HepG2 (cell line): ENCODE data around the gene NOL4L.

Experiments
- CTCF ChIP-seq: sonication (generic); formaldehyde crosslinking; IDR thresholded peaks from 2 replicates; pipeline ENCODE4 v1.5.0; 2020; ENCODE audit warnings: mild to moderate bottlenecking, missing genetic modification reagents, moderate library complexity
- EP300 ChIP-seq, 3 experiments: sonication (generic) in 1 of 3; formaldehyde crosslinking in 1 of 3; IDR thresholded peaks; 2 replicates each; pipeline versions ENCODE4 v1.5.1 to v1.6.1; 2011 to 2020; ENCODE audit warnings: low read depth in 2 of 3, low read length in 2 of 3, borderline replicate concordance in 1 of 3, improper control_type of control experiment in 1 of 3, mild to moderate bottlenecking in 1 of 3, missing genetic modification reagents in 1 of 3, moderate library complexity in 1 of 3
- MAFF ChIP-seq: IDR thresholded peaks from 2 replicates; pipeline ENCODE4 v1.6.1; 2011; ENCODE audit warnings: low read depth, low read length, improper control_type of control experiment
- MIER2 ChIP-seq: IDR thresholded peaks from 2 replicates; pipeline ENCODE4 v1.6.1; 2016; ENCODE audit warnings: missing biosample characterization, missing genetic modification reagents
- PHF8 ChIP-seq: sonication (generic); formaldehyde crosslinking; IDR thresholded peaks from 2 replicates; pipeline ENCODE4 v1.5.0; 2020; ENCODE audit warnings: missing genetic modification reagents
- RBAK ChIP-seq: sonication (generic); formaldehyde crosslinking; IDR thresholded peaks from 2 replicates; pipeline ENCODE4 v1.5.1; 2020; ENCODE audit warnings: mild to moderate bottlenecking, missing genetic modification reagents
- SMC3 ChIP-seq: IDR thresholded peaks from 2 replicates; pipeline ENCODE4 v1.6.1; 2011; ENCODE audit warnings: low read length, improper control_type of control experiment
- TEAD2 ChIP-seq: sonication (generic); formaldehyde crosslinking; IDR thresholded peaks from 2 replicates; pipeline ENCODE4 v1.9.0; 2021; ENCODE audit warnings: missing genetic modification reagents
- ZBTB40 ChIP-seq, 2 experiments: fragments of 450-650 bp in 1 of 2; sonication (generic) in 1 of 2; formaldehyde crosslinking in 1 of 2; IDR thresholded peaks; 2 replicates each; pipeline versions ENCODE4 v1.6.1 to v1.8.0; 2016 to 2022; ENCODE audit warnings: antibody characterized with exemption in 1 of 2, mild to moderate bottlenecking in 1 of 2, missing genetic modification reagents in 1 of 2
- ZBTB7A ChIP-seq: sonication (generic); formaldehyde crosslinking; IDR thresholded peaks from 2 replicates; pipeline ENCODE4 v1.8.0; 2022; ENCODE audit warnings: mild to moderate bottlenecking, missing genetic modification reagents
- ZNF12 ChIP-seq: sonication (generic); formaldehyde crosslinking; IDR thresholded peaks from 2 replicates; pipeline ENCODE4 v1.5.0; 2020; ENCODE audit warnings: missing genetic modification reagents
- ZNF143 ChIP-seq: sonication (generic); formaldehyde crosslinking; IDR thresholded peaks from 2 replicates; pipeline ENCODE4 v1.4.0; 2020; ENCODE audit warnings: missing genetic modification reagents

GRCh38 chr20:32544260-32544722, 40.8 kb downstream of the NOL4L start:
- TF ChIP-seq PHF8 (CRISPR knock-in tag) (no peak), ZNF12 (CRISPR knock-in tag) (no peak), TEAD2 (CRISPR knock-in tag) (no peak), CTCF (CRISPR knock-in tag) (no peak), MIER2 (CRISPR knock-in tag) (no peak), ZBTB40 (IDR thresholded peaks at IDR 0.05) (no peak), ZBTB40 (CRISPR knock-in tag; IDR thresholded peaks at IDR 0.05) (no peak), RBAK (CRISPR knock-in tag) (no peak), EP300 (IDR thresholded peaks at IDR 0.05; ENCODE audit: low read depth in 2 of 2, low read length in 2 of 2) (no peak), EP300 (CRISPR knock-in tag; IDR thresholded peaks at IDR 0.05; ENCODE audit: borderline replicate concordance) (no peak), MAFF (no peak), SMC3 (no peak), ZNF143 (CRISPR knock-in tag) (no peak), ZBTB7A (CRISPR knock-in tag) (no peak; the same call in 1 of the 2 replicates)
